HG03280 (cell line): ENCODE results near the gene ZNF445.
"Not testable (repeated sequence)": the region's sequence is repeated elsewhere in the genome, so short reads cannot be mapped to it uniquely, and the experiment has no call there.

ENCODE experiments used
- ATAC-seq: cut with Tn5 transposase; IDR thresholded peaks from one replicate; pipeline ENCODE4 v1.9.1; 2021; ENCODE audit warnings: mild to moderate bottlenecking, moderate library complexity; ENCODE audit not compliant: unreplicated experiment

The ZNF445 gene

DNA sequence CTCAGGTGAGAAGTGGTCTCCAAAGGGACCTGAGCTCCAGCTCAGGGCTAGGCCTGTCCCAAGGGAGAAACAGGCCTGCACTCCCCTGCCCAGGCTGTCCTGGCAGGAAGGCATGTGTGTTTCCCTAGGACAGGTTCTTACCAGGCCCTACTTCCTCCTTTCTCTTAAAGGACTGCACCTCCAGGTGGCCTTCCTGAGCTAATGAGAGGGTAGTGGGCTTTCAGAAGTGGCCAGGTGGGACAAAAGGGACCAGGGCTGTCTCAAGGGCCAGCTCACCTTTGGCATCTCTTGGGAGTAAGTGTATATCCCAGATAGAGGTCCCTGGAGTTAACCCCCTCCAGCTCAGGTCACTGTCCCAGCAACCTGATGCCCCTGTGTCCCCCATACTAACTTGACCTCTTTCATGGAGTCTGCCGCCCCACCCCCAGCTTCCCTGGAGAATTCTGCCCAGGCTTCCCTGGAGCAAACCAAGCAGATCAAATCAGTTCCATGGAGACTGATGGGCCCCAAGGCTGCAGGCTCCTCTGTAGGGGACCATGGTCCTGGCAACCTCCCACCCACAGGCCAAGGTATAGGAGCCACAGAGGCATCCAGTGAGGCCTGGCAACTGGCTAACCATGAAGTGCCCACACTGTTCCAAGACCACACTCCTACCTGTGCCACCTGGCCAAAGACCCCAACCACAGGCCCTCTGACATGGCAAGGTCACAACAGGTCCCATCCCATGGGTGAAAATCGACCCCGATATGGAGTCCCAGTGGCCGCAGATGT lies 67.6 kb downstream of the ZNF445 start:
- no peak for ATAC-seq

DNA sequence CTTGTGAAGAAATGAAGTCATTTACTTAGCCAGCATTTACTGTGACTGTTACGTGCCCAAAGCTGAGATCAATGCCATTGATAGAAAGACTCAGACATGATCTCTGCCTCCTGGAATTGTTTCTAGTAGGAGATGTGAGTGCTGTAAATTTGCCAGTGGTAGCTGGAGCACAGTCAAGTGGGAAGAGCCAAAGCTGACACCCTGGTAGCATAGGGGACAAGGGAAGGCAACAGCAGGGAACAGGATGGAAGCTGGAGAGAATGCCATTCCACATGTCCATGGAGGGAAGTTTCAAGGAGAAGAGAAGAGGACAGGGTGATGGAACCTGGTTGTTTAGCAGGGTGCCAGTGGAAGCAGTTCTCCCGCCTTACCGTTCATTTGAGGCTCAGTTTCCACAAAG lies 74.9 kb downstream of the ZNF445 start:
- ATAC-seq: no peak

DNA sequence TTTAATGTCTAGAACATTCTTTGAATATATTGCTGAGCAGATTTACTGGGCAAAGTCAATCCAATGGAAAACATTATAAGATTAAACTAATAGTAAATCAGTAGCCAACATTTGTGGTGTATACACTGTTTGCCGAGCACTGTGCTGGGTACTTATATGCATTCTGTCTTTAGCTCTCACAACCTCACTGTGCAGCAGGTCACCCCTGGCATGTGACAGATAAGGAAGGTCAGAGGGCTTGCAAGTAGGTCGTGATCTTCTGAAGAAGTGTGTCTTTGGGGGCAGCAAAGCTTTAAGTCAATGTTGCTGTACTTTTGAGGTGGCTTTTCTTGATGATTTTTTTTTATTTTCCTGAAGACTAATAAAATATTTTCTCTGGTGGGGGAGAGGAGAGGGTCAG lies 76.7 kb downstream of the ZNF445 start:
- no peak for ATAC-seq

DNA sequence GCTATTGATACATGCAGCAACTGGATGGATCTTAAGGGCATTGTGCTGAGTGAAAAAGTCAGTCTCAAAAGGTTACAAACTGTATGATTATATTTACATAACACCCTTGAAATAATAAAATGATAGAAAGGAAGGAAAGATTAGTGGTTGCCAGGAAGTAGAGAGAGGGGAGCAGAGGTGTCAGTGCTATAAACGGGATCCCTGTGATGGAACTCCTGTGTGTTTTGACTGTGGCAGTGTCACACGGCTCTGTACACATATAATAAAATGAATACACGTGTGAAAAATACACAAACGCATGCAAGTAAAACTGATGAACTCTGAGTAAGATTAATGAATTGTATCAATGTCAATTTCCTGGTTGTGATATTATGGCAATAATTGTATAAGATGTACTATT lies 78.6 kb downstream of the ZNF445 start:
- ATAC-seq: no peak

DNA sequence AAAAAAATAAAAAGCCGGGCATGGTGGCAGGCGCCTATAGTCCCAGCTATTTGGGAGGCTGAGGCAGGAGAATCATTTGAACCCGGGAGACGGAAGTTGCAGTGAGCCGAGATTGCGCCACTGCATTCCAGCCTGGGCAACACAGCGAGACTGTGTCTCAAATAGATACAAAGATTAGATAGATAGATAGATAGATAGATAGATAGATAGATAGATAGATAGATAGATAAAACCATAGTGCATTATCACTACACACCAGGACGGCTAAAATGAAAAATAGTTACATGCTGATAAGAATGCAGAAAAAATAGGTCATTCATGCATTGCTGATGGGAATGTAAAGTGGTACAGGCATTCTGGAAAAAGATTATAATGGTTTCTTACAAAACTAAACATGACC lies 79.2 kb downstream of the ZNF445 start:
- ATAC-seq: not testable (repeated sequence)

DNA sequence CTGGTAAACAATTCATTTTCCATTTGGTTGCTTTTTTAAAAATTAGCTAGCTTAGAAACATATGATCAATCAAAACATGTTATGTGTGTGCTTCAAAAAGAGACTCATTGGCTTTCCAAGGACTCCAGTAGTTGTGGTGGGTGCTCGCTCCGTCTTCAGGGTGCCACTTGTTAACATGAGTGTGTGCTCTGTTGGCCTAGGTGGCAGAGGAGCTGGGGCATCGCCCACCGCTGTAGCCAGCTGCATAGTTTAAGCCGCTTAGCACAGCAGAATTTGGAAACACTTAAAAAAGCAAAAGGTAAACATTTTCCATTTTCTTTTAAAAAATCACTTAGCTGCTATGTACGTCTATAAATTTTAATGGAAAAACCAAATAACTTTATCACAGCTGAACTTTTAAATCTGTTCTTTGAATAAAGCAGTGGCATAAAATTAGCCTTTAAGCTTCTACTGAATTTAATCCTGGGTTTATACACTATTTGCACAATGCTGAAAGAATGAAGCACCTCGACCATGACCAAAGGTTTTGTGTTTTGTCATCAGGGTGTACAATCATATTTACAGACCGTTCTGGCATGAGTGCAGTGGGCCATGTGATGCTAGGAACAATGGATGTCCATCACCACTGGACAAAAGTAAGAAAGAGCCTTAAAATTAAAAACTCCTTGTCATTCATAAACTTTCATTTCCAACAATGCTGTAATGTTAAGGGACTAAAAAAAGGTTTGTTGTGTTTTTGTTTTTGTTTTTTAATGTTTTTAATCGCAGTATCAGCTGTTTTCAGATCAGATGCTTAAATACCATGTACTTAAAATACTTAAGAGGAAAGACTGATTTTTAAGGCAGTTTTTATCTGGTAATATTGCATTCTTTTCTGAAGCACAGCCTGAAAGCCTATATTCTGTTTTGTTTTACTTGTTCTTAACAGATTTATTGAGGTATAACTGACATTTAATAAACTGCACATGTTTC lies 81.0 kb downstream of the ZNF445 start:
- no peak for ATAC-seq

DNA sequence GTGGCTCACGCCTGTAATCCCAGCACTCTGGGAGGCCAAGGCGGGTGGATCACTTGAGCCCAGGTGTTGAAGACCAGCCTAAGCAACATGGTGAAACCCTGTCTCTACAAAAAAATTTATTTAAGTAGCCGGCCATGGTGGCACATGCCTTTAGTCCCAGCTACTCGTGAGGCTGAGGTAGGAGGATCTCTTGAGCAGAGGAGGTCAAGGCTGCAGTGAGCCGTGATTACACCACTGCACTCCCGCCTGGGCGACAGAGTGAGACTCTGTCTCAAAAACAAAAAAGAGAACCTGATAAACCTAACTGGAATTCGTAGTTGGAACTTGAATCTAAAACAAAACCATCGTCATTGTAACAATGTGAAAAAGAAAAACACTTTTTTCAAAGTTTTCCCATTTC lies 81.8 kb downstream of the ZNF445 start:
- ATAC-seq: no peak

DNA sequence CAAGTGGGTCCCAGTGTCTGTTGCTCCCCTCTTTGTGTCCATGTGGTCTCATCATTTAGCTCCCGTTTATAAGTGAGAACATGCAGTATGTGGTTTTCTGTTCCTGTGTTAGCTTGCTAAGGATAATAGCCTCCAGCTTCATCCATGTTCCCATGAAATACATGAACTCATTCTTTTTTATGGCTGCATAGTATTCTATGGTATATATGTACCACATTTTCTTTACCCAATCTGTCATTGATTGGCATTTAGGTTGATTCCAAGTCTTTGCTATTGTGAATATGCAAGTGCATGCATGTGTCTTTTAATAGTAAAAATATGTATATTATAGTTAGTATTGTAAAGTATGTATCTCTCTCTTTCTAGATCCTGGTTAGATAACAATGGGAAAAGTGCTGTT lies 85.0 kb downstream of the ZNF445 start:
- ATAC-seq: no peak

DNA sequence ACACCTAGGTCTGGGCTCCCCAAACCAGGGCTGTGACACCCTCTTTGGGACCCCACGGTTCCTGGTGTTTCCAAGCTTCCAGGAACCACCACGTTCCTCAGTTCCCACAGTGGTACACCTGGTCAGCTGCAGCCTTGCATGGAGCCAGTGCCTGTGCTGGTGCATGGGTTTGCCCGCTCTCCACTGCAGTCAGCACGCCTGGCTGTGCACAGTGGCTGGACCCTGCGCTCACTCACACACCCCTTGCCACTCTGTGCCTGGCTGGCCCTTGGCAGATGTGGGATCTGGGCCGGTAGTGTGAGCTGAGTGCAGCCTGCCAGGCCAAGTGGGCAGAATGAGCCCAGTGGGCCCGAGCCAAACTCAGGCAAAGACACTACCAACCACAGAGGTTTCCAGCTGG lies 90.1 kb downstream of the ZNF445 start:
- ATAC-seq: no peak
